Activated naive CD4-positive, alpha-beta T cell treated with anti-CD3 and anti-CD28 coated beads, Interleukin-2, amount 10 ng/mL, durations not matched to agents 7 days and 5 days (primary cell): Measurements from ENCODE around the gene ECHS1.

Experiments
- CTCF ChIA-PET: fragments of 350-600 bp; sonication (Branson Sonifier 250); formaldehyde crosslinking; loops from one replicate; lab custom pipeline; 2021; ENCODE audit warnings: antibody characterized with exemption; lab: Charles Lee
- DNase-seq: peaks from one replicate; pipeline ENCODE4 v3.0.0-alpha.2; 2020
- H3K27ac Mint-ChIP-seq: one replicate; pipeline ENCODE4 v1.8.0; 2021; ENCODE audit warnings: mild to moderate bottlenecking, moderate library complexity, mixed read lengths
- H3K27me3 Mint-ChIP-seq: one replicate; pipeline ENCODE4 v1.8.0; 2021; ENCODE audit warnings: mild to moderate bottlenecking, mixed read lengths
- H3K36me3 Mint-ChIP-seq: one replicate; pipeline ENCODE4 v1.8.0; 2021; ENCODE audit warnings: mixed read lengths
- H3K4me1 Mint-ChIP-seq: one replicate; pipeline ENCODE4 v1.8.0; 2021; ENCODE audit warnings: mixed read lengths
- H3K4me3 Mint-ChIP-seq: one replicate; pipeline ENCODE4 v1.8.0; 2021; ENCODE audit warnings: mild to moderate bottlenecking, moderate library complexity, mixed read lengths
- H3K9me3 Mint-ChIP-seq: one replicate; pipeline ENCODE4 v1.8.0; 2021; ENCODE audit warnings: mixed read lengths

Gene ECHS1

DNA sequence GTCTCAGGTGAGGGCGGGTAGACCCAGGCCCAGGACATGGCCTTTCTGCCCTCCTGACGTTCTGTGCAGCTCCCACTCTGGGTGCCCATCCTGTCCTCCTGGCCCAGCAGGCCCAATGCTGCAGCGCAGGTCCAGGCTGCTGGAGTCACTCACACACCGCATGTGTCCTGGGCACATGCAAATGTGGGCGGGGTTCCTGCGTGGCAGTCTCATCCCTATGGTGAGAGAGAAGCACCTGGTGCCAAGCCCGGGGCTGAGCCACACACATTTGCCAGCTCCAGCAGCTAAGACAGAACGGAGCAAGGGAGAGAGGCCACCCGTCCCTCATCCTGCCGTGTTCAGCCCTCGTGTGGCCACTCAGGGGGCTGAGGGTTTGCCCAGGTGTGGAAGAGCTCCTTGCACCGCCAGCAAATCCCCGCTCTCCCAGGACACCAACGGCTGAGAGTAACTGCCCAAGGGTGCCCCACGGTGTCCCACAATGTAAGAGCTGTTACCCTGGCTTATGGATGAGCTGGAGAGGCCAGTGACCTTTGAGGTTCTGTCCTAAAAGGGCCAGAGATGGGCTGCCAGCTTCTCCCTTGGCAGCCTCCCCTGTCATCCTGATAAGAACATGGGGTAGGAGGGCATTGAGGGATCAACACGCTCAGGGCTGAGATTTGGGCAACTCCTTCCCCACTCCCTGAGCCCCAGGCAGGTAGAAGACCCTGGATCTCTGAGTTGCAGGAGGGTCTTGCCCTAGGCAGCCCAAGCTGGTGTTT lies 19.8 kb downstream of the ECHS1 start:
- no peak overlapping the region for H3K4me3 Mint-ChIP-seq

DNA sequence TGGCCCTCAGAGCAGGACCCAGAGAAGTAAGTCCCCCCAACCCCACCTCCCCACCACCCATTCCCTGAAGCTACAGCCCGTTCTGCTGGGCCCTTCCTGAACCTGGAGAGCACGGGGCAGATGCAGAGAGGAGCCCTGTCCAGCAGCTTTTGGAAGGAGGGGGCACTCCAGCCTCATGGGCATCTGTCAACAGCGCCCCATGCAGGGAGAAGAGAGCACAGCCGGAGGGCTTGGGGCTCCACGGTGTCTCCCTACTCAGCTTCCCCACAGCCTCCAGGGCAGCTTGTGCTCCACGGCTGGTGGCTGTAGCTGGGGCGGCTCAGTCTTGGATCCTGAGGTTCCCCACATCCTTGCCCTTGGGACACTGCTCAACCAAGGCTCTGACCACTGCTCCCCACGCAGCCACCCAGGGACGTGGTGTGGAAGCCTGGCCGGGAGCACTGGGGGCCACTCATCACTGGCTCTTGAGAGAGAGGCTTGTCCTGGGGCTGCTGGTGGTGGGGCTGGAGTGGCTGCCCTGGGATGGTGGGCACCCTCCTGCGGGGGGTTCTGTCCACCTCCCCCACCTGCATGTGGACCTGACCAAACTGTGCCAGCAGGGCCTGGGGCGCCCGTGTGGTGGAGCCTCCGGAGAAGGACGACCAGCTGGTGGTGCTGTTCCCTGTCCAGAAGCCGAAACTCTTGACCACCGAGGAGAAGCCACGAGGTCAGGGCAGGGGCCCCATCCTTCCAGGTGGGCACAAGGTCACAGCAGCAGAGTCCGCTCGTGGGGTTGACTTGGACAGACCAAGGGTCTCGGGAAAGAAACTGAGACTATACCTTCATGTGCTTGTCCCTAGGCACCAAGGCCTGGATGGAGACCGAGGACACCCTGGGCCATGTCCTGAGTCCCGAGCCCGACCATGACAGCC lies 21.5 kb downstream of the ECHS1 start:
- Mint-ChIP-seq H3K9me3 (no peaks in the 10 kb centered on the region), H3K4me1 (peaks cover 3% of the 10 kb centered on the region), H3K27me3 (peaks cover 25% of the 10 kb centered on the region), H3K36me3 (no peaks in the 10 kb centered on the region), H3K4me3 (no peak overlapping the region), H3K27ac (no peak overlapping the region)
- no peak for DNase-seq
- CTCF ChIA-PET: interaction anchor here (3.5 kb wide), 1 partner anchor 22 kb away, joined by 12 read pairs; no protein-coding TSS in a partner anchor

More for the DNA sequence above, 19.8 kb downstream of the ECHS1 start:
- DNase-seq: no peak
- Mint-ChIP-seq H3K36me3 (no peaks in the 10 kb centered on the region), H3K9me3 (no peaks in the 10 kb centered on the region), H3K27ac (no peak overlapping the region), H3K27me3 (peaks cover 14% of the 10 kb centered on the region), H3K4me1 (peaks cover 6% of the 10 kb centered on the region)
- CTCF ChIA-PET: interaction anchor here (0.7 to 3.5 kb wide), 2 partner anchors 24 to 258 kb away, joined by 3 to 12 read pairs; no protein-coding TSS in a partner anchor

GRCh38 chr10:133350950-133351329 lies 22.2 kb downstream of the ECHS1 start:
- Mint-ChIP-seq H3K4me1 (no peaks in the 10 kb centered on the region), H3K4me3 (no peak overlapping the region), H3K36me3 (no peaks in the 10 kb centered on the region), H3K27me3 (peaks cover 28% of the 10 kb centered on the region), H3K27ac (no peak overlapping the region), H3K9me3 (no peaks in the 10 kb centered on the region)
- DNase-seq: no peak
- CTCF ChIA-PET: no interaction called here

DNA sequence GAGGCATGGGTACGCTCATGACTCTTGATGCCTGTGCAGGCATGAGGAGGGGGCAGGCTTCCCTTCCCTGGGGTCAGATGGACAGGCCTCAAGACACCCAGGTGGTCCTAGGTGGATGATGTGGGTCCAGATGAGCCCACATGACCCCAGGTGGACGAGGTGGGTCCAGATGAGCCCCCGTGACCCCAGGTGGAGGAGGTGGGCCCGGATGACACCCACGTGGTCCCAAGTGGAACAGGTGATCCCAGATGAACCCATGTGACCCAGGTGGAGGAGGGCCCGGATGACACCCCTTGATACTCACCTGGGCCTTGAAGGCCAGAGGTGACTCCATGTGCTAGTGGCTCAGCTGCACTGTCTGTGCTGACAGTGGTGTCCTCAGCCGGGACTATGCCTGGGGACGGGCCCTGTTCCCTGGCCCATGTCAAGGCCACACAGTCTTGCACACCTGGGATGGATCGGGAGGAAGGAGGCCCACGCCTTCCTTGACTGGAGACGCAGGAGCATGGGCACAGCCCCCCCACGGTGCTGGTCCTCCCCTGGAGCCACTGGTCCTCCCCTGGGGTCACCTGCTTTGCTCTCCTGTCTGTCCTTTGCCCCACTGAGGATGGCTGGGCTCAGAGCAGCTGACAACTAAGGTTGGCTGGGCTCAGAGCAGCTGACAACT lies 22.7 kb downstream of the ECHS1 start:
- H3K4me1 Mint-ChIP-seq: no peaks in the 10 kb centered on the region
- DNase-seq: no peak
- H3K36me3 Mint-ChIP-seq: no peaks in the 10 kb centered on the region
- peaks cover 33% of the 10 kb centered on the region for H3K27me3 Mint-ChIP-seq
- H3K4me3 Mint-ChIP-seq: no peak overlapping the region
- CTCF ChIA-PET: no interaction called here
- no peaks in the 10 kb centered on the region for H3K9me3 Mint-ChIP-seq
- no peak overlapping the region for H3K27ac Mint-ChIP-seq

DNA sequence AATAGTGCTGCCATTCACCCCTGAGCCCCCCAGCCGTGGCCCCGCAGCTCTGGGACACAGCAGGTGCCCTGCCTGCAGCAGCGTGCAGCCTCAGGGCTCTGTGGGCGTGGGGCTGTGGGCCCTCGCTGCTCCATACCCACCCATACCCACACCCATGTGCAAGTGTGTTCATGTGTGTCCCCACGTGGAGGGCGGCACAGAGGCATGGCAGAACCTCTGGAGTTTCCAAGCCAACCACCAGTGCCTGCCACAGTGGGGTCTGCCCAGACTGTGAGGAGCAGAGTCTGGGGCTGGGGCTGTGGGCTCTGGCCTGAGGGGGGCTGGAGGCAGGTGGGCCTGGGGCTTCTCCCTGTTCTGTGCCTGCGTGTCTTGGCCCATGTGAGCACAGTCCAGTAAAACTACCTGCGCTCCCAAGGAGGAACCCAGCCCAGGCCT lies 23.6 kb downstream of the ECHS1 start:
- Mint-ChIP-seq H3K4me3 (no peak overlapping the region), H3K9me3 (no peaks in the 10 kb centered on the region), H3K27ac (no peak overlapping the region), H3K4me1 (no peaks in the 10 kb centered on the region), H3K36me3 (no peaks in the 10 kb centered on the region), H3K27me3 (peaks cover 41% of the 10 kb centered on the region)
- no peak for DNase-seq
- CTCF ChIA-PET: no interaction called here

GRCh38 chr10:133349160-133349568 lies 24.0 kb downstream of the ECHS1 start:
- CTCF ChIA-PET: no interaction called here

GRCh38 chr10:133347710-133348517 lies 25.2 kb downstream of the ECHS1 start:
- DNase-seq: no peak
- H3K27me3 Mint-ChIP-seq: peaks cover 58% of the 10 kb centered on the region

More at GRCh38 chr10:133349160-133349568, 24.0 kb downstream of the ECHS1 start:
- Mint-ChIP-seq H3K9me3 (no peaks in the 10 kb centered on the region), H3K36me3 (no peaks in the 10 kb centered on the region), H3K27ac (no peak overlapping the region), H3K4me1 (no peaks in the 10 kb centered on the region), H3K27me3 (peaks cover 46% of the 10 kb centered on the region), H3K4me3 (no peak overlapping the region)
- no peak for DNase-seq

GRCh38 chr10:133346413-133346812 lies 26.7 kb downstream of the ECHS1 start:
- CTCF ChIA-PET: no interaction called here
- Mint-ChIP-seq H3K27ac (no peak overlapping the region), H3K9me3 (no peaks in the 10 kb centered on the region), H3K27me3 (peaks cover 62% of the 10 kb centered on the region), H3K4me1 (peaks cover 4% of the 10 kb centered on the region), H3K4me3 (no peak overlapping the region), H3K36me3 (no peaks in the 10 kb centered on the region)
- no peak for DNase-seq

More at GRCh38 chr10:133347710-133348517, 25.2 kb downstream of the ECHS1 start:
- CTCF ChIA-PET: interaction anchor here (1.0 kb wide), 1 partner anchor 18 kb away, joined by 3 read pairs; no protein-coding TSS in a partner anchor
- H3K36me3 Mint-ChIP-seq: no peaks in the 10 kb centered on the region
- H3K4me1 Mint-ChIP-seq: peaks cover 4% of the 10 kb centered on the region
- H3K4me3 Mint-ChIP-seq: no peak overlapping the region
- H3K9me3 Mint-ChIP-seq: no peaks in the 10 kb centered on the region
- no peak overlapping the region for H3K27ac Mint-ChIP-seq

GRCh38 chr10:133344236-133344635 lies 28.9 kb downstream of the ECHS1 start:
- Mint-ChIP-seq H3K9me3 (no peaks in the 10 kb centered on the region), H3K4me3 (no peak overlapping the region), H3K4me1 (peaks cover 4% of the 10 kb centered on the region), H3K36me3 (no peaks in the 10 kb centered on the region), H3K27ac (no peak overlapping the region), H3K27me3 (peaks cover 59% of the 10 kb centered on the region)
- no peak for DNase-seq
- CTCF ChIA-PET: no interaction called here

DNA sequence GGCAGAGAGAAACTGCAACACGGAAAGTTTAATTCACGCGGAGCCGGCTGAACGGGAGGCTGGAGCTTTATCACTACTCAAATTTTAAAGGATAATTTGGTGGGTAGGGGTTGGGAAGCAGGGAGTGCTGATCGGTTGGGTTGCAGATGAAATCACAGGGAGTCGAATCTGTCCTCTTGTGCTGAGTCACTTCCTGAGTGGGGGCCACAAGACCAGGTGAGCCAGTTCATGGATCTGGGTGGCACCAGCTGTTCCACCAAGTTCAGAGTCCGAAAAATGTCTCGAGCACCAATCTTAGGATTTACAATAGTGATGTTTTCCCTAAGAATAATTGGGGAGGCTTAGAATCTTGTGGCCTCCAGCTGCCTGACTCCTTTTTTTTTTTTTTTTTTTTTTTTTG lies 29.6 kb downstream of the ECHS1 start:
- H3K27me3 Mint-ChIP-seq: peaks cover 55% of the 10 kb centered on the region
- no peak for DNase-seq
- no peak overlapping the region for H3K4me3 Mint-ChIP-seq
- H3K4me1 Mint-ChIP-seq: peaks cover 4% of the 10 kb centered on the region
- peak overlapping the region; percentile 65 for H3K27ac Mint-ChIP-seq
- no peaks in the 10 kb centered on the region for H3K9me3 Mint-ChIP-seq
- CTCF ChIA-PET: no interaction called here
- H3K36me3 Mint-ChIP-seq: no peaks in the 10 kb centered on the region

DNA sequence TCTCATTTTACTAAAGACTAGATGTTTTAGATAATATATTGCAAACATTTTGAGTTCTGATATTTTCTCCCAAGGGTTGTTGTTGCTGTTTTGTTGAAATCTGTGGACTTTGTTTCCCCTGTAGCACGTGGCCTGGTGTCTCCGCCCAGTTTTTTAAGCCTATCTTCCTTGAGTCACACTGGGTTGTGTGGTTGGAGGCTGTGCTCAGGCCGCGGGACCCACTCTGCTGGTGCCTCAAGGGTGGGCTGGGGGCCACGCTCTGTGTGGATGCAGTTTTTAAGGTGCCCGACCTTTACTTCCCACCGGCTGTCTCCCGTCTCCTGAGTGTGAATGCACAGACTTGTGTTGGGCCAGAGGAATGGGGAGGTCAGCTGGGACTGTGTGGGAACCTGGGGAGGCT lies 30.2 kb downstream of the ECHS1 start:
- Mint-ChIP-seq H3K27me3 (peaks cover 54% of the 10 kb centered on the region), H3K27ac (no peak overlapping the region), H3K36me3 (no peaks in the 10 kb centered on the region), H3K4me3 (no peak overlapping the region), H3K4me1 (peaks cover 4% of the 10 kb centered on the region), H3K9me3 (no peaks in the 10 kb centered on the region)
- CTCF ChIA-PET: no interaction called here
- DNase-seq: no peak

DNA sequence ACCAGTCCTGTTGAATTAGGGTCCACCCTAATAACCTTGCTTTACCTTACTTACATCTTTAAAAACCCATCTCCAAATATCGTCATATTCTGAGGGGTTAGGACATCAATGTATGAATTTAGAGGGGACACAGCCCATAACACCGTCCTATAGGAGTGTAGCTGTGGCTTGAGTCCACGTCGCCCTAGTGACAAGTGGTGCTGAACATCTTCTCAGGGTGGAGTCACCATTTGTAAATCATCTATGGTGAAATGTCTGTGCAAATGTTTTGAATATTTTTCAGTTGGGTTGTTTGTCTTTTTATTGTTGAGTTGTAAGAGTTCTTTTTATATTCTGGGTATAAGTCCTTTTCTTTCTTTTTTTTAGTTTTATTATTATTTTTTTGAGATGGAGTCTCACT lies 31.2 kb downstream of the ECHS1 start:
- no peak overlapping the region for H3K4me3 Mint-ChIP-seq

DNA sequence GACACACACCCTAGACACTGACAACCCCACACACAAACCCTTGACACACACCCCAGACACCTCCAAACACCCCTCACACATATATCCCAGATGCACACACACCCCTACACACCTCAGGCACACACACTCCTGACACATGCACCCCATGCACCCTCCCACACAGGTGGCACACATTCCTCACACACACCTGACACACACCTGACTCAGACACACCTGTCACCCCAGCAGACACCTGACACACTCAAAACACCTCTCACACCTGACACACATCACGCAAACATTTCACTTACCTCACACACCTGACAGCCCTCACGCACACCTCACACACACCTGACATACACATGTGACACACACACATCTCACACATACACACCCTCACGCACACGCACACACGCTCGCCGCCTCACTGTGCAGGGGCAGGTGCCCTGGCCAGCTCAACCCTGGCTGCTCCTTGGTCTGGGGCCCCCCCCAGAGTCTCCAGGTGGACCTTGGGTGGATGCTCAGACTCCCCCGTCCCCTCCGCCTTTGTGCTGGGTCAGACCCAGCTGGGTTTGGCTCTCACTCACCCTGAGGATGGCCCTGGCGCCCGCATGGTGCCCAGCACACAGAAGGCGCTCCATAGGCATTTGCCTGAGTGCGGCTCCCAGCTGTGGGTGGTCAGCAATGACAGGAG lies 33.3 kb downstream of the ECHS1 start:
- H3K36me3 Mint-ChIP-seq: peaks cover 1% of the 10 kb centered on the region
- no peak for DNase-seq
- peaks cover 28% of the 10 kb centered on the region for H3K27me3 Mint-ChIP-seq
- no peak overlapping the region for H3K4me3 Mint-ChIP-seq
- no peaks in the 10 kb centered on the region for H3K9me3 Mint-ChIP-seq
- no peak overlapping the region for H3K27ac Mint-ChIP-seq
- H3K4me1 Mint-ChIP-seq: peaks cover 5% of the 10 kb centered on the region
- CTCF ChIA-PET: interaction anchor here (2.3 kb wide), 1 partner anchor 10 kb away, joined by 9 read pairs; no protein-coding TSS in a partner anchor

More for the DNA sequence above, 31.2 kb downstream of the ECHS1 start:
- Mint-ChIP-seq H3K27ac (no peak overlapping the region), H3K4me1 (peaks cover 4% of the 10 kb centered on the region), H3K9me3 (no peaks in the 10 kb centered on the region), H3K27me3 (peaks cover 48% of the 10 kb centered on the region), H3K36me3 (no peaks in the 10 kb centered on the region)
- no peak for DNase-seq
- CTCF ChIA-PET: interaction anchor here (2.3 kb wide), 1 partner anchor 12 kb away, joined by 9 read pairs; no protein-coding TSS in a partner anchor
